SK-N-SH (cell line): Measurements from ENCODE around the gene EPM2A. TPM values are rescaled to one million over a fixed set of nuclear protein-coding genes. Genes with fewer than 3 reads are reported as not detected.

ENCODE experiments used
- CTCF ChIA-PET: fragments of 300-600, 350-600 bp; formaldehyde crosslinking; extraction: SDS; loops from one replicate; lab custom pipeline; 2021; lab: Yijun Ruan, JAX
- POLR2A ChIA-PET: fragments of 350-600 bp; sonication (Branson Sonifier 250); formaldehyde crosslinking; extraction: SDS; loops from one replicate; lab custom pipeline; 2020; ENCODE audit warnings: antibody characterized with exemption, inconsistent platforms; lab: Yijun Ruan, JAX
- DNase-seq: peaks from one replicate; pipeline ENCODE4 v3.0.0; 2012
- H2AFZ ChIP-seq: fragments of 200-600 bp; sonication (generic); 2 replicates; pipeline ENCODE4 v1.8.1; 2016; ENCODE audit warnings: antibody characterized with exemption, mild to moderate bottlenecking, low read depth
- H3F3A ChIP-seq: fragments of 200-600 bp; sonication (generic); replicated peaks from 2 replicates; pipeline ENCODE3; 2016; ENCODE audit warnings: antibody characterized with exemption, mild to moderate bottlenecking; ENCODE audit not compliant: insufficient read depth
- H3K27ac ChIP-seq, 2 experiments: fragments of 200-500 bp in 1 of 2; fragments of 200-600 bp in 1 of 2; sonication (Bioruptor generic) in 1 of 2; sonication (generic), shearing (Covaris generic) in 1 of 2; 2 replicates each; pipeline versions ENCODE4 v1.5.1 to v1.6.1; 2014 to 2016; ENCODE audit warnings: low read depth in 2 of 2, inconsistent platforms in 1 of 2, low read length in 1 of 2, mild to moderate bottlenecking in 1 of 2, mixed read lengths in 1 of 2
- H3K27me3 ChIP-seq: fragments of 200-600 bp; sonication (generic), shearing (Covaris generic); 2 replicates; pipeline ENCODE4 v1.6.1; 2016; ENCODE audit warnings: mixed run types; ENCODE audit not compliant: insufficient read depth
- H3K36me3 ChIP-seq, 2 experiments: fragments of 200-500 bp in 1 of 2; fragments of 200-600 bp in 1 of 2; sonication (Bioruptor generic) in 1 of 2; sonication (generic) in 1 of 2; replicated peaks in 1 of 2; 2 replicates each; pipeline versions ENCODE3 to v1.5.1; 2014 to 2016; ENCODE audit warnings: low read length in 1 of 2, mild to moderate bottlenecking in 1 of 2; ENCODE audit not compliant: insufficient read depth in 2 of 2, control insufficient read depth in 1 of 2
- H3K4me1 ChIP-seq, 2 experiments: fragments of 200-500 bp in 1 of 2; fragments of 200-600 bp in 1 of 2; sonication (Bioruptor generic) in 1 of 2; sonication (generic), shearing (Covaris generic) in 1 of 2; 2 replicates each; pipeline versions ENCODE4 v1.5.1 to v1.6.1; 2014 to 2016; ENCODE audit warnings: low read depth in 1 of 2, low read length in 1 of 2, mixed run types in 1 of 2; ENCODE audit not compliant: insufficient read depth in 2 of 2, control insufficient read depth in 1 of 2
- H3K4me2 ChIP-seq: fragments of 200-600 bp; sonication (generic), shearing (Covaris generic); 2 replicates; pipeline ENCODE4 v1.6.1; 2017; ENCODE audit warnings: mixed run types
- H3K4me3 ChIP-seq, 2 experiments: fragments of 200-500 bp in 1 of 2; fragments of 200-600 bp in 1 of 2; sonication (Bioruptor generic) in 1 of 2; sonication (generic), shearing (Covaris generic) in 1 of 2; 2 replicates each; pipeline versions ENCODE4 v1.5.1 to v1.8.1; 2014 to 2016; ENCODE audit warnings: low read depth in 2 of 2, inconsistent platforms in 1 of 2, low read length in 1 of 2, mild to moderate bottlenecking in 1 of 2, mixed read lengths in 1 of 2, moderate library complexity in 1 of 2
- H3K79me2 ChIP-seq: fragments of 200-600 bp; sonication (generic); 2 replicates; pipeline ENCODE4 v1.8.1; 2017; ENCODE audit warnings: mild to moderate bottlenecking; ENCODE audit not compliant: insufficient read depth
- H3K9ac ChIP-seq: fragments of 200-600 bp; sonication (generic); 2 replicates; pipeline ENCODE4 v1.6.1; 2017; ENCODE audit warnings: mixed run types
- H3K9me2 ChIP-seq: fragments of 200-600 bp; sonication (generic); 2 replicates; pipeline ENCODE4 v1.6.1; 2017; ENCODE audit warnings: mixed run types
- H3K9me3 ChIP-seq: fragments of 200-600 bp; sonication (generic); 2 replicates; pipeline ENCODE4 v1.6.1; 2017; ENCODE audit warnings: mixed run types, mild to moderate bottlenecking, moderate library complexity
- H4K20me1 ChIP-seq: fragments of 200-600 bp; sonication (generic); 2 replicates; pipeline ENCODE4 v1.6.1; 2017; ENCODE audit warnings: mild to moderate bottlenecking, mixed run types; ENCODE audit not compliant: insufficient read depth
- EP300 ChIP-seq, 2 experiments: IDR thresholded peaks; 2 replicates each; pipeline versions ENCODE4 v1.4.0 to v1.6.1; 2012; ENCODE audit warnings: borderline replicate concordance in 1 of 2, low read depth in 1 of 2, low read length in 1 of 2
- EZH2phosphoT487 ChIP-seq: fragments of 200-600 bp; sonication (generic); IDR thresholded peaks from 2 replicates; pipeline ENCODE4 v1.6.1; 2017; ENCODE audit warnings: low read depth, mixed run types, mild to moderate bottlenecking, antibody characterized with exemption, moderate library complexity, borderline replicate concordance
- FOSL2 ChIP-seq: IDR thresholded peaks from 2 replicates; pipeline ENCODE4 v1.4.0; 2012; ENCODE audit warnings: low read depth, mild to moderate bottlenecking, moderate library complexity, borderline replicate concordance
- FOXJ3 ChIP-seq: sonication (generic); formaldehyde crosslinking; IDR thresholded peaks from 2 replicates; pipeline ENCODE4 v1.5.1; 2020; ENCODE audit warnings: mild to moderate bottlenecking, missing genetic modification reagents
- GABPA ChIP-seq: IDR thresholded peaks from 2 replicates; pipeline ENCODE4 v1.4.0; 2012; ENCODE audit warnings: low read depth, mild to moderate bottlenecking
- JUND ChIP-seq: IDR thresholded peaks from 2 replicates; pipeline ENCODE4 v1.4.0; 2012
- MEF2A ChIP-seq: IDR thresholded peaks from 2 replicates; pipeline ENCODE4 v1.4.0; 2012; ENCODE audit warnings: low read depth, borderline replicate concordance
- MXI1 ChIP-seq: IDR thresholded peaks from 2 replicates; pipeline ENCODE4 v1.6.1; 2012; ENCODE audit warnings: mild to moderate bottlenecking, low read depth, low read length, improper control_type of control experiment
- NFIC ChIP-seq: IDR thresholded peaks from 2 replicates; pipeline ENCODE4 v1.4.0; 2012; ENCODE audit warnings: borderline replicate concordance
- NRF1 ChIP-seq: IDR thresholded peaks from 2 replicates; pipeline ENCODE4 v1.6.1; 2012; ENCODE audit warnings: low read depth, mild to moderate bottlenecking, low read length
- RAD21 ChIP-seq: IDR thresholded peaks from 2 replicates; pipeline ENCODE4 v1.6.1; 2012; ENCODE audit warnings: mild to moderate bottlenecking, low read length
- TCF12 ChIP-seq: IDR thresholded peaks from 2 replicates; pipeline ENCODE4 v1.4.0; 2012
- WGBS: methylation state at CpG from one replicate; pipeline ENCODE4 v1.1.6; 2017; ENCODE audit warnings: low lambda C conversion rate; 5-methylcytosine and 5-hydroxymethylcytosine counted together
- polyA plus RNA-seq, 3 experiments: library from polyadenylated mRNA; depleted of rRNA; stranded (reverse); fragments of >200 nt; gene quantifications; 2 replicates each; pipeline ENCODE4 v1.2.3, GENCODE V29; 2012
- TF ChIP-seq, protein P1 (sequence below): fragments of 150-350 bp; IDR thresholded peaks from 2 replicates; pipeline ENCODE4 v1.6.1; 2017; ENCODE audit warnings: antibody characterized with exemption, low read length, low read depth, borderline replicate concordance
- TF ChIP-seq, protein P2 (sequence below): IDR thresholded peaks from 2 replicates; pipeline ENCODE4; 2012
- TF ChIP-seq, protein P3 (sequence below): IDR thresholded peaks from 2 replicates; pipeline ENCODE4 v1.4.0; 2012; ENCODE audit warnings: low read depth, borderline replicate concordance

Gene EPM2A
- polyA plus RNA-seq, 1 of the 3 experiments (the other 2 are of a cell fraction): 2.7 TPM

DNA sequence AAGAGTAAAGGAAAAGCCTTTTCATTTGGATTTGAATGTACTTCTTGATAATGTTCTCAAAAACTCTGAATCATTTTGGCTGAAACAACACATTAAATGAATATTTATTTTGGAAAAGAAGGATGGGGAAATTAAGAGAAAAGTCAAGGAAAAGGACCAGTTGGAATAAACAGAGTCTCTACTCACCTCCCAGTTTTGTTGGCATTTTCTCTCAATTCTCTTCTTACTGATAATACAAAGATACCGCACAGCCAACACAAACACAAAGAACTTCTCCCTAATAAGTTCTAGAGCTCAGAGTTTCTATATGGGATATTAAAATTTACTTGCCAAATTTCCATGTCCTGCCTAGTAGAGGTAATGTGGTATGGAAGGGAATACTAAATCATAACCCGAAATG is 13.1 kb downstream of the EPM2A start:
- TF ChIP-seq EP300 (IDR thresholded peaks at IDR 0.05; ENCODE audit: borderline replicate concordance in 1 of 2, low read depth in 1 of 2, low read length in 1 of 2) (no peak), FOXJ3 (no peak), TCF12 (no peak), JUND (no peak), GABPA (no peak), RAD21 (no peak), NRF1 (no peak), MEF2A (no peak), MXI1 (no peak), NFIC (no peak), EZH2phosphoT487 (no peak)
- TF ChIP-seq, protein P1, sequence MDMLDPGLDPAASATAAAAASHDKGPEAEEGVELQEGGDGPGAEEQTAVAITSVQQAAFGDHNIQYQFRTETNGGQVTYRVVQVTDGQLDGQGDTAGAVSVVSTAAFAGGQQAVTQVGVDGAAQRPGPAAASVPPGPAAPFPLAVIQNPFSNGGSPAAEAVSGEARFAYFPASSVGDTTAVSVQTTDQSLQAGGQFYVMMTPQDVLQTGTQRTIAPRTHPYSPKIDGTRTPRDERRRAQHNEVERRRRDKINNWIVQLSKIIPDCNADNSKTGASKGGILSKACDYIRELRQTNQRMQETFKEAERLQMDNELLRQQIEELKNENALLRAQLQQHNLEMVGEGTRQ: no peak
- TF ChIP-seq, protein P2, sequence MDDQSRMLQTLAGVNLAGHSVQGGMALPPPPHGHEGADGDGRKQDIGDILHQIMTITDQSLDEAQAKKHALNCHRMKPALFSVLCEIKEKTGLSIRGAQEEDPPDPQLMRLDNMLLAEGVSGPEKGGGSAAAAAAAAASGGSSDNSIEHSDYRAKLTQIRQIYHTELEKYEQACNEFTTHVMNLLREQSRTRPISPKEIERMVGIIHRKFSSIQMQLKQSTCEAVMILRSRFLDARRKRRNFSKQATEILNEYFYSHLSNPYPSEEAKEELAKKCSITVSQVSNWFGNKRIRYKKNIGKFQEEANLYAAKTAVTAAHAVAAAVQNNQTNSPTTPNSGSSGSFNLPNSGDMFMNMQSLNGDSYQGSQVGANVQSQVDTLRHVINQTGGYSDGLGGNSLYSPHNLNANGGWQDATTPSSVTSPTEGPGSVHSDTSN: no peak
- no peaks in the 10 kb centered on the region for H3K27me3 ChIP-seq
- no peaks in the 10 kb centered on the region for H3K4me1 ChIP-seq
- H3K27ac ChIP-seq: no peak overlapping the region
- 98% methylated on average over 2 of the region's 2 CpGs for WGBS
- no peak overlapping the region for H3K4me3 ChIP-seq
- H3K9me3 ChIP-seq: no peaks in the 10 kb centered on the region
- H3K9me2 ChIP-seq: no peaks in the 10 kb centered on the region
- ChIA-PET POLR2A (no interaction called here), CTCF (interaction anchor here (1.2 kb wide), 1 partner anchor 18 kb away, joined by 5 read pairs; no protein-coding TSS in a partner anchor)
- no peaks in the 10 kb centered on the region for H3K36me3 ChIP-seq
- H3K79me2 ChIP-seq: no peaks in the 10 kb centered on the region
- no peaks in the 10 kb centered on the region for H3F3A ChIP-seq
- no peak overlapping the region for H2AFZ ChIP-seq
- no peaks in the 10 kb centered on the region for H4K20me1 ChIP-seq
- H3K9ac ChIP-seq: no peak overlapping the region
- H3K4me2 ChIP-seq: no peak overlapping the region
- DNase-seq: no peak

DNA sequence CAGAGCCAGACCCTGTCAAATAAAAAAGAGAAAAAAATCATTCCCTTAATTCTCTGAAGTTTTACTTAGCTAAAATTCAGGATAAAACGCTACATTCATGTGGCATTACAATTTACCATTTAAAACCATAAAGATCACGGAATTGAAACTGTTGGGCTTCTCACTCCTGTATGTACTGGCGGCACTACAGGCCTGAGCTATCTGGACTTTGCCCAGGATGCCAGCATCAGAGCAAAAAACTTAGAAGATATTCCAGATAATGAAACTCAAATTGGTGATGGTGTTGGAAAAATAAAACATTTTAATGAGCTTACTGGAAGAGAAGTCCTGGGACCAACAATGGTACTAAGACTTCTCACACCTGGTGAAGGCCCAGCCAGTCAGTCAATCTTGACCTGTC is 14.2 kb downstream of the EPM2A start:
- Histone ChIP-seq H3K4me1 (no peaks in the 10 kb centered on the region), H3K9ac (no peak overlapping the region), H3K27ac (no peak overlapping the region), H3K27me3 (no peaks in the 10 kb centered on the region)
- 86% methylated on average over 3 of the region's 3 CpGs for WGBS
- CTCF ChIA-PET: interaction anchor here (1.0 to 1.5 kb wide), 4 partner anchors 9 to 1173 kb away, joined by 3 to 5 read pairs (median 3); no protein-coding TSS in a partner anchor
- TF ChIP-seq FOXJ3: no peak
- TF ChIP-seq, protein P3, sequence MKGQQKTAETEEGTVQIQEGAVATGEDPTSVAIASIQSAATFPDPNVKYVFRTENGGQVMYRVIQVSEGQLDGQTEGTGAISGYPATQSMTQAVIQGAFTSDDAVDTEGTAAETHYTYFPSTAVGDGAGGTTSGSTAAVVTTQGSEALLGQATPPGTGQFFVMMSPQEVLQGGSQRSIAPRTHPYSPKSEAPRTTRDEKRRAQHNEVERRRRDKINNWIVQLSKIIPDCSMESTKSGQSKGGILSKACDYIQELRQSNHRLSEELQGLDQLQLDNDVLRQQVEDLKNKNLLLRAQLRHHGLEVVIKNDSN: no peak
- no peak for TF ChIP-seq FOSL2
- TF ChIP-seq, all 33 proteins: peak for 0
- H4K20me1 ChIP-seq: no peaks in the 10 kb centered on the region
- no peaks in the 10 kb centered on the region for H3F3A ChIP-seq
- H3K4me3 ChIP-seq: no peak overlapping the region
- no peaks in the 10 kb centered on the region for H3K9me3 ChIP-seq
- no peaks in the 10 kb centered on the region for H3K9me2 ChIP-seq
- DNase-seq: no peak
- H3K36me3 ChIP-seq: no peaks in the 10 kb centered on the region
- POLR2A ChIA-PET: no interaction called here
- H3K4me2 ChIP-seq: no peak overlapping the region
- no peak overlapping the region for H2AFZ ChIP-seq
- no peaks in the 10 kb centered on the region for H3K79me2 ChIP-seq
